ENCODE results near the gene ST6GALNAC3. TPM values are rescaled to one million over a fixed set of nuclear protein-coding genes. Genes with fewer than 3 reads are reported as not detected.

The ST6GALNAC3 gene
- total RNA-seq, 2 donors from 2014 or later, result 6.3 to 7.6 TPM

DNA sequence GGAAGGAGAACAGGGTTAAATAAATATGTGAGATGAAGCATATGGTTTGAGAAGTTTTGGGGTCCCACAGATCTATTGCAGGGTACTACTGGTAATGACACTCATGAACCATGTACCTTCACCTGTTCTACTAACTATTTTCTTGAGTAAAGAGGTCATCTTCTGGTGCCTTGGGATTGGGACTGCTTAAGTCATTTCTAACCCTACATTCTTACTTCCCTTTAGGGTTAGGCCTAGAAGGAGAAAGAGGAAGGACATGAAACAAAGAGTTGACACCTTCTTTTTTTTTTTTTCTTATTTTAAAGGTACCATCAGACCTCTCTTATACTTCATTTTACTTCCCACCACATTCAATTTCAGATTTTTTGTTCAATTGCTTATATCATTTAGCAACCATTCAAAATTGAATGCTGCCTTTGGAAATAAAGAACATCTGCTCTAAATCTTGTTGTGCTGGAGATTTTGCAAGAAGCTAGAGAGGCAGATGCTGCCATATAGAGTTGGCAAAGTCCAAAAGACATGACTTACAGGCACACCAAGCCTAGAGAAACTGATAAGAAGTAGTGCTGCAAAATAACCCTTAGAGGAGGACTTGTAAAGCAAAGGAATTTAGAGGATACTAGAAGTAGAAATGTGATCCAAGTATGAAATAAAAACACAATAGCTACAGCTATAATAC is 418.3 kb downstream of the ST6GALNAC3 start:
- Histone ChIP-seq H3K36me3 (ENCODE audit: control insufficient read depth, insufficient read depth, low read length) (no peaks in the 10 kb centered on the region), H3K9ac (ENCODE audit: extremely low read depth, low read length, poor library complexity, severe bottlenecking) (no peak overlapping the region), H3K27me3 (ENCODE audit: control insufficient read depth, insufficient read depth, low read length, poor library complexity, severe bottlenecking) (no peaks in the 10 kb centered on the region), H3K9me3 (ENCODE audit: control insufficient read depth, low read length) (no peaks in the 10 kb centered on the region), H3K4me3 (ENCODE audit: low read length) (no peak overlapping the region), H3K4me1 (ENCODE audit: control insufficient read depth, insufficient read depth, low read length) (peaks cover 4% of the 10 kb centered on the region), H3K27ac (ENCODE audit: low read depth, low read length) (no peak overlapping the region)
- H3K36me3 Mint-ChIP-seq (ENCODE audit: low read depth), result no peaks in the 10 kb centered on the region
- H3K27me3 Mint-ChIP-seq (ENCODE audit: insufficient read depth), result no peaks in the 10 kb centered on the region
- H3K9me3 Mint-ChIP-seq, result no peaks in the 10 kb centered on the region
- TF ChIP-seq, protein P1, sequence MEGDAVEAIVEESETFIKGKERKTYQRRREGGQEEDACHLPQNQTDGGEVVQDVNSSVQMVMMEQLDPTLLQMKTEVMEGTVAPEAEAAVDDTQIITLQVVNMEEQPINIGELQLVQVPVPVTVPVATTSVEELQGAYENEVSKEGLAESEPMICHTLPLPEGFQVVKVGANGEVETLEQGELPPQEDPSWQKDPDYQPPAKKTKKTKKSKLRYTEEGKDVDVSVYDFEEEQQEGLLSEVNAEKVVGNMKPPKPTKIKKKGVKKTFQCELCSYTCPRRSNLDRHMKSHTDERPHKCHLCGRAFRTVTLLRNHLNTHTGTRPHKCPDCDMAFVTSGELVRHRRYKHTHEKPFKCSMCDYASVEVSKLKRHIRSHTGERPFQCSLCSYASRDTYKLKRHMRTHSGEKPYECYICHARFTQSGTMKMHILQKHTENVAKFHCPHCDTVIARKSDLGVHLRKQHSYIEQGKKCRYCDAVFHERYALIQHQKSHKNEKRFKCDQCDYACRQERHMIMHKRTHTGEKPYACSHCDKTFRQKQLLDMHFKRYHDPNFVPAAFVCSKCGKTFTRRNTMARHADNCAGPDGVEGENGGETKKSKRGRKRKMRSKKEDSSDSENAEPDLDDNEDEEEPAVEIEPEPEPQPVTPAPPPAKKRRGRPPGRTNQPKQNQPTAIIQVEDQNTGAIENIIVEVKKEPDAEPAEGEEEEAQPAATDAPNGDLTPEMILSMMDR (conservative IDR thresholded peaks at IDR 0.05), result no peak
- no peak overlapping the region for H3K27ac Mint-ChIP-seq
- H3K4me3 Mint-ChIP-seq, result no peak overlapping the region
- peaks cover 14% of the 10 kb centered on the region for H3K4me1 Mint-ChIP-seq
- DNase-seq, result no peak

DNA sequence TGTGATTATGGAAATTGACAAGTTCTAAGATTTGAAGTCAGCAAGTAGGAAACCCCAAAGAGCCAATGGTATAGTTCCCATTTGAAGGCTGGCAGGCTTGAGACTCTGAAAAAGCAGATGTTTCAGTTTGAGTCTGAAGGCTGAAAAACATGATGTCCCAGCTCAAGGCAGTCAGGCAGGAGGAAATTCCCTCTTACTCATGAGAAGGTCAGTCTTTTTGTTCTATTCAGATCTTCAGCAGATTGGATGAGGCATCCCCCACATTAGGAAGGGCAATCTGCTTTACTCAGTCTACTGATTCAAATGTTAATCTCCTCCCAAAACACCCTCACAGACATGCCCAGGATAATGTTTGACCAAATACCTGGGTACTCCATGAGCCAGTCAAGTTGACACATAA is 420.3 kb downstream of the ST6GALNAC3 start:
- Histone ChIP-seq H3K9ac (ENCODE audit: extremely low read depth, low read length, poor library complexity, severe bottlenecking) (no peak overlapping the region), H3K27ac (ENCODE audit: low read depth, low read length) (no peak overlapping the region), H3K4me1 (ENCODE audit: control insufficient read depth, insufficient read depth, low read length) (peaks cover 4% of the 10 kb centered on the region), H3K4me3 (ENCODE audit: low read length) (no peak overlapping the region), H3K27me3 (ENCODE audit: control insufficient read depth, insufficient read depth, low read length, poor library complexity, severe bottlenecking) (no peaks in the 10 kb centered on the region), H3K9me3 (ENCODE audit: control insufficient read depth, low read length) (no peaks in the 10 kb centered on the region), H3K36me3 (ENCODE audit: control insufficient read depth, insufficient read depth, low read length) (no peaks in the 10 kb centered on the region)
- no peak for DNase-seq
- Mint-ChIP-seq H3K27ac (no peak overlapping the region), H3K4me1 (peaks cover 22% of the 10 kb centered on the region), H3K27me3 (ENCODE audit: insufficient read depth) (no peaks in the 10 kb centered on the region), H3K9me3 (no peaks in the 10 kb centered on the region), H3K36me3 (ENCODE audit: low read depth) (no peaks in the 10 kb centered on the region), H3K4me3 (no peak overlapping the region)
- TF ChIP-seq, protein P1 (conservative IDR thresholded peaks at IDR 0.05), result no peak

DNA sequence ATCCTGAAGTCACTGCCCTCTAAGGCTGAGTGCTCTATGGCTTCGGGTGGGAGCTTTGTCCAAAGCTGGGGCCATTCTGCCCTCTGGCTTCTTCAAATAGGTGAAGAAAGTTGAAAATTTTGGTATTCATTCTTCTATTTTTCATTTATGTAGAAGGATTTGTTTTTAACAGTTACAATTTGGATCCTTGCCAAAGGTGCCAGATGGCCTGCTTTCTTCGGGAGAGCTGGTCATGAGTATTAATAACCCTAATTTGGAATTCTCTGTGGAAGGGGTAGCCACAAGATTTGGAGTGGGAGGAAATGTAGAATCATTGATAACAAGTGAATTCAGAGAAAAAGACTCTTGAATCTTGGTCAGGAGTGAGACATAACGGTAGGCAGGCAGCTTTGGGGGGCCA is 422.3 kb downstream of the ST6GALNAC3 start:
- Histone ChIP-seq H3K27me3 (ENCODE audit: control insufficient read depth, insufficient read depth, low read length, poor library complexity, severe bottlenecking) (no peaks in the 10 kb centered on the region), H3K36me3 (ENCODE audit: control insufficient read depth, insufficient read depth, low read length) (no peaks in the 10 kb centered on the region), H3K9ac (ENCODE audit: extremely low read depth, low read length, poor library complexity, severe bottlenecking) (no peak overlapping the region), H3K4me3 (ENCODE audit: low read length) (no peak overlapping the region), H3K27ac (ENCODE audit: low read depth, low read length) (no peak overlapping the region), H3K4me1 (ENCODE audit: control insufficient read depth, insufficient read depth, low read length) (peaks cover 10% of the 10 kb centered on the region), H3K9me3 (ENCODE audit: control insufficient read depth, low read length) (no peaks in the 10 kb centered on the region)
- TF ChIP-seq, protein P1 (conservative IDR thresholded peaks at IDR 0.05), result no peak
- Mint-ChIP-seq H3K9me3 (no peaks in the 10 kb centered on the region), H3K27ac (no peak overlapping the region), H3K4me1 (peaks cover 32% of the 10 kb centered on the region), H3K27me3 (ENCODE audit: insufficient read depth) (no peaks in the 10 kb centered on the region), H3K4me3 (no peak overlapping the region), H3K36me3 (ENCODE audit: low read depth) (no peaks in the 10 kb centered on the region)
- WGBS, 2 experiments (ENCODE audit: insufficient coverage in 1 of 2, insufficient read length in 1 of 2), result 88 to 90% methylated on average over 1 to 3 of the region's 3 CpGs
- DNase-seq, result no peak
